Stimulated activated CD4-positive, alpha-beta T cell treated with anti-CD3 and anti-CD28 coated beads, Interleukin-1b, Interleukin-23, amount 100 ng/mL, for 24 hours (primary cell): ENCODE data around the gene EFNA1.

ENCODE experiments used
- DNase-seq, 4 experiments: peaks; one replicate each; pipeline ENCODE4 v3.0.0-alpha.2; 2020; ENCODE audit warnings: low read depth in 4 of 4, low spot score in 1 of 4

EFNA1 gene

DNA sequence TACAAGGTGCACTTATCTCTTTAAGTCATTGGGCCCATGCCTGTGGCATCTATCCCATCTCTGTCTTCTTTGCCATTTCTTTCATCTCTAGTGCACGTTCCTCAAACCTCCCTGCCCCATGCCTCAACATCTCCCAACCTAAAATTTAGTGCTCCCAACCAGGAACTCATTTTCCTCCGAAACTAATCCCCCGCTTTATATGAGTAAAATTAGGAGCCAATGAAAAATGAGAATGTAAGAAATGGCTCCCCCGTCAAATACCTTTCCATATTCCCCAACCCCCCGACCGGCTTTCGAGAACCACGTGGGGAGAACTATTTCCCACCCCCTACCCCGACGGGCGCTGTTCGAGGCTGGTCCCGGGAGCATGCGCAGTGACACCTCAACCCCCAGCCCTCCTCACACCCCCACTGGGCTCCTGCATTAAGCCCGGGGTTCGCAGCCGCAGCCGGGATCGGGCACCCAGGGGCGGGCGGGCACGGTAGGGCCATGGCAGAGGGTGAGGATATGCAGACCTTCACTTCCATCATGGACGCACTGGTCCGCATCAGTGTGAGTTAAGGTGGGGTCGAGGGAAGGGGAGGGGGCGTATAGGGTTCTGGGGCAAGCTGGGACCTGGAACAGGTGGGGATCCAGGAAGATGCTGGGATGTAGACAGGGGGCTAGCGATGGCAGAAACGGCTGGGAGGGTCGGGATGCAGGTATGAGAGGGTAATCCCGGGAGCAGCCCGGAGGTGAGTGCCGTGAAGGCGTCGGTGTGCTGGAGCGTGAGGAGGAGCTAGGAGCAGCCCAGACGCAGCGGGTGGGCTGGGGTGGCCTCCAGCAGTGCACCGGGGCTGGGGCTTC is 46.0 kb downstream of the EFNA1 start, which contains the start of gene TRIM46:
TSS of gene TRIM46 (plus strand) at position 372 of the 846 bp plus-strand sequence. CDS start at position 490, 118 bp downstream.
- peak; percentile 50 to 74 (median 61) for DNase-seq

GRCh38 chr1:155174324-155175280 is 46.9 kb downstream of the EFNA1 start:
- DNase-seq: peak in 1 of 4 experiments; percentile 45

DNA sequence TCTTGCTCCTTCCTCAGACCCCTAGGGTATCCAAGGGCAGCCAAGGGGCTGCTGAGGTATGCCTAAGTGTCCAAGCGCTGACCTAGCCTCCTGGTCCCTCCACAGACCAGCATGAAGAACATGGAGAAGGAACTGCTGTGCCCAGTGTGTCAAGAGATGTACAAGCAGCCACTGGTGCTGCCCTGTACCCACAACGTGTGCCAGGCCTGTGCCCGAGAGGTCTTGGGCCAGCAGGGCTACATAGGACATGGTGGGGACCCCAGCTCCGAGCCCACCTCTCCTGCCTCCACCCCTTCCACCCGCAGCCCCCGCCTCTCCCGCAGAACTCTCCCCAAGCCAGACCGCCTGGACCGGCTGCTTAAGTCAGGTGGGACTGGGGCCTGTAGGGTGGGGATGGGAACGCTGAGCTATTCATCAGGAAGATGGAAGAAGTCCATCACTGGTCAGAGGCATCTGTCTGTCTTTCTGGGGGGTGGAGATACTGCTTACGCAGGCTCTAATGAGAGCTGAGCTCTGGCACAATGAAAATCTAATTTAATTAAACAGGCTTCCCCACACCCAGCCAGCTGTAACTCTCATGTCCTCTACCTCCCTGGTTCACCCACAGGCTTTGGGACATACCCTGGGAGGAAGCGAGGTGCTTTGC is 47.7 kb downstream of the EFNA1 start:
- no peak for DNase-seq

DNA sequence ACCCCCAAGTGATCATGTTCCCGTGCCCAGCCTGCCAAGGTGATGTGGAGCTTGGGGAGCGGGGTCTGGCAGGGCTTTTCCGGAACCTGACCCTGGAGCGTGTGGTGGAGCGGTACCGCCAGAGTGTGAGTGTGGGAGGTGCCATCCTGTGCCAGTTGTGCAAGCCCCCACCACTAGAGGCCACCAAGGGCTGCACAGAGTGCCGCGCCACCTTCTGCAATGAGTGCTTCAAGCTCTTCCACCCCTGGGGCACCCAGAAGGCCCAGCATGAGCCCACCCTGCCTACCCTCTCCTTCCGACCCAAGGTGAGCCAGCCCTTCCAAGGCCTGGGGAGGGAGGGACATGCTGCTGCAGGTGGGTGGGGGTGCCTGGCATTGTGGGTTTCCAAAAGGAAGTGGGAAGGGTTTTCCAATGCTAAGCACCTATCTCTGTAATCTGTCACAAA is 48.3 kb downstream of the EFNA1 start:
- no peak for DNase-seq

GRCh38 chr1:155176544-155177071 is 48.9 kb downstream of the EFNA1 start:
- peak; percentile 76 to 87 (median 80) for DNase-seq

DNA sequence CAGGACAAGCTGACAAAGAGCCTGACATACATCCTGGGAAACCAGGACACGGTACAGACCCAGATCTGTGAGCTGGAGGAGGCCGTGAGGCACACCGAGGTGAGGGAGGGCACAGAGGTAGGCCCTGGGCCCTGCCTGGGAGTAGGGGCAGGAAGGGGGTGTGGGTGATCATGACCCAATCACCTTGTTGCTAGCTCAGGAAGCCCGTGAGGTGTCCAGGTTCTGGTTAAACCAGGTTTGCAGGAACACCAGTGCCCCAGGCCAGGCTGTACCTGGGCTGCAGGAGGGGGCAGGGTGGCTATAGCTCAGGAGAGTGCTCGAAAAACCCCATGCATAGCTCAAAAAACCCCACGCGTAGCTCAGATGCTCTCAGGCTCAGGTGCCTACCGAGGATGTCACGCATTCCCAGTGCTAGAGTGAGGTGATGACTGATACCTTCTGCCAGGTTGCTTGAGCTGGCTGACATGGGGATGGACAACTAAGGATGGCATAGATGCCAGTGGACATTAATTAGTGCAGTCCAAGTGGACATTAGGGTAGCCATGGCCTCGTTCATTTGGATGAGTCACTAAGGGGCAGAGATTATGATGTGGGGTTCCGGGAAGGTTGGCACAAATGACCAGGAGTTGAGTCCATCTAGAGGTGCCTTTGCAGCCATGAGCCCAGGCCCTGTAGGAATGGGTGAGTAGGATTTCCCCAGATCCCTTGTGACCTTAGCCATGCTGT is 49.7 kb downstream of the EFNA1 start:
- no peak for DNase-seq

DNA sequence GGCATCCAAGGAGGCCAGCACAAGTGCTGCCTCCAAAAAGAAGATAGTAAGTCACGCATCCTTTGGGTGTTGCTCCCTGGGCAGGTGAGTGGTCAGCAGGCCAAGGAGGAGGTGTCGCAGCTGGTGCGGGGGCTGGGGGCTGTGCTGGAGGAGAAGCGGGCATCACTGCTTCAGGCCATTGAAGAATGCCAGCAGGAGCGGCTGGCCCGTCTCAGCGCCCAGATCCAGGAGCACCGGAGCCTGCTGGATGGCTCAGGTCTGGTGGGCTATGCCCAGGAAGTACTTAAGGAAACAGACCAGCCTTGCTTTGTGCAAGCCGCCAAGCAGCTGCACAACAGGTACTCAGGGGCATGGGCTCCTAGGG is 50.2 kb downstream of the EFNA1 start:
- no peak for DNase-seq

DNA sequence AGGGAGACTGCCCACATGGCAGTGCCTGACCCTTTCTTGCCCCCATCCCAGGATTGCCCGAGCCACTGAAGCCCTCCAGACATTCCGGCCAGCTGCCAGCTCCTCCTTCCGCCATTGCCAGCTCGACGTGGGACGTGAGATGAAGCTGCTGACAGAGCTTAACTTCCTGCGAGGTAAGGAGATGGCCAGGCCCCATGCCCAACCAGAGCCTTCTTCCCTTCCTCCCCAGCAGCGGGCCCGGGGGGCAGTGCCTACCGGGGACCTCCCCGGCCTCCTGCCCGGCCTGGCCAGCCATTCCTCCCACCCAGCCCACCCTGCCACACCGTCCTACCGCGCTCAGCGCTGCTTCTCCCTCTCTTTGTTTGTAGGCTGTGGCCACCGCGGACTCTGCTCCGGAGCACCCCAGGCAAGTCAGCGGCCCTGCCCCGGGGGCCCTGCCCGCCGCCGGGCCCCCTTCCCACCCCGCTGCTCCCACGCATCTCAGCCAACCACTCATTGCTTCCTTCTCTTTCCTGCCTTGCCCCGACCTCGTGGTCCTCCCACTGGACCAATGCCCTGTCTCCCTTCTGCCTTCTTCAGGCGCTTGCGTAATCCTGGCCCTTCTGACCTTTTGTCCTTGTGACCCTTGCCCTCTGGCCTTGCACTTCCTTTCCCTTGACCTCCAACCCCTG is 50.9 kb downstream of the EFNA1 start:
- no peak for DNase-seq

DNA sequence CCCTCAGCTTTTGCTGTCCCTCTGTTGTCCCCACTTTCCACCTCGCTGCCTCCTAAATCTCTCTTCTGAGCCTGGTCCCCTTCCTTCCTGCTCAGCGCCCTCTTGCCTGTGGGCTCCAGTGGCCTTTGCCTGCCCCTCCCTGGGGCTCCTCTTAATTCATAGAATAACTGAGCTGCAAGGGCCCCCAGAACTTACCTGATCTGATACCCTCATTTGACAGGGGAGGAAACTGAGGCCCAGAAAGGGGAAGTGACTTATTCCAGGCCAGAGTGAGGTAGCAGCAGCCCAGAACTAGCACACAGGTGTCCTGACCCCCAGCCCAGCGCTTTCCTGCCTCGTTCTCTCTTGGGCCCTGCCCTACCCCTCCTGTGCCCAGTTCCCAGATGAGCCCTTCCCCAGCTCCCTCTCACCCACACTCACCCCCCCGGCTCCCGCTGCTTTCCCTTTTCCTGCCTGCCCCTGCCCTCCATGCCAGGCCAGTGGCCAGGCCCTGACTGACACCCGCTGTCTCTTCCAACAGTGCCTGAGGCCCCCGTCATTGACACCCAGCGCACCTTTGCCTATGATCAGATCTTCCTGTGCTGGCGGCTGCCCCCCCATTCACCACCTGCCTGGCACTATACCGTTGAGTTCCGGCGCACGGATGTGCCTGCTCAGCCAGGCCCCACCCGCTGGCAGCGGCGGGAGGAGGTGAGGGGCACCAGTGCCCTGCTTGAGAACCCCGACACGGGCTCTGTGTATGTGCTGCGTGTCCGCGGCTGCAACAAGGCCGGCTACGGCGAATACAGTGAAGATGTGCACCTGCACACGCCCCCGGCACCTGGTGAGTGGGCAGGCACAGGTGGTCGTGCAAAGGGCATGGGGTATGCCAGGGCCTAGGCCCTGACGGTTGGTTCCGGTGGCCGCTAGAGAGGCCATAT is 51.7 kb downstream of the EFNA1 start:
- no peak for DNase-seq

DNA sequence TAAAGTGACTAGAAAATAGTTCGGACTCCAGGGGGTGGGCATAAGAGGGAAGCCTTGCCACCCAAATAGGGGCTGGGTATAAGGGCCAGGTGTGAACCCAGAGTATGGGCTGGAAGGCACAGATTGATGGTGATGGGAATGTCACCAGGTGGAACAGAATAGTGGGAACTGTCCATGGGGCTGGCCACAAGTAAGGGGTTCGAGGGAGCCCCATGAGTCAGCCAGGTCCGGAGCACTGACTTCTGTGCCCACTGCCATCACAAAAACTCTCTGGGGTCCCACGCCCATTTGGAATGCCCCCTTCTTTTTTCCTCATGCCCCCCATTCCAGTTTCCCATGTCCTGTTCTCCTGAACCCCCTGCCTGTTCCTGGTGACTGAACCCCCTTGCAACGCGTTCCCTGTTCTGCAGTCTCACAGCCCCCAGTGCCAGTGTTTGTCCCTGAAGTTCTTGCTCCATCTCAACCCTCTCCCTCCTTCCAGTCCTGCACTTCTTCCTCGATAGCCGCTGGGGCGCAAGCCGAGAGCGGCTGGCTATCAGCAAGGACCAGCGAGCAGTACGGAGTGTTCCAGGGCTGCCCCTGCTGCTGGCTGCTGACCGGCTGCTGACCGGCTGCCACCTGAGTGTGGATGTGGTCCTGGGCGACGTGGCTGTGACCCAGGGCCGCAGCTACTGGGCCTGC is 53.8 kb downstream of the EFNA1 start:
- no peak for DNase-seq

DNA sequence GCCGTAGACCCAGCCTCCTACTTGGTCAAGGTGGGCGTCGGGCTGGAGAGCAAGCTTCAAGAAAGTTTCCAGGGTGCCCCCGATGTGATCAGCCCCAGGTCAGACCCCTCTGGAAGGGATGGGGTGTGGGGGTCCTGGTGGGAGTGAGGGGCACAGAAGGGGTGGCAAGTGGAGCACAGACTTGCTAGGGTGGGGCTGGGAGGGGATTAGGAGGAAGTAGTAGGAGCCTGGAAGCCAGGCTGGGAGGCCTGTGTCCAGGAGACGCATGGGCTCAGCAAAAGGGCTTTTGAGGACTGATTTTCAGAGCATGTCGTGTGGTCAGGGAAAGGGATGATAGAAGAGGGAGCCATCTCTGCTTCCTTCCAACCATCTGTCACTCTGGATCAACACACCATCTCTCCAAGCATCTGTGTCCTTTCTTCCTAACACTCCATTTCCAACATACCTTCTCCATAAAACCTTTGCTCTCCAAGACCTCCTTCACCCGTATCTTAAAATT is 54.4 kb downstream of the EFNA1 start:
- no peak for DNase-seq

DNA sequence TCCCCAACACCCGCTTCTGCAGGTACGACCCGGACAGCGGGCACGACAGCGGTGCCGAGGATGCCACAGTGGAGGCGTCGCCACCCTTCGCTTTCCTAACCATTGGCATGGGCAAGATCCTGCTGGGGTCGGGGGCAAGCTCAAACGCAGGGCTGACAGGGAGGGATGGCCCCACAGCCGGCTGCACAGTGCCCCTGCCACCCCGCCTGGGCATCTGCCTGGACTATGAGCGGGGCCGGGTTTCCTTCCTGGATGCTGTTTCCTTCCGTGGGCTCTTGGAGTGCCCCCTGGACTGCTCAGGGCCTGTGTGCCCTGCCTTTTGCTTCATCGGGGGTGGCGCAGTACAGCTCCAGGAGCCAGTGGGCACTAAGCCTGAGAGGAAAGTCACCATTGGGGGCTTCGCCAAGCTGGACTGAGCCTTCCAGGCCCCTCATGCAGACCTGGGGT is 56.1 kb downstream of the EFNA1 start:
- no peak for DNase-seq

GRCh38 chr1:155184351-155184811 is 56.7 kb downstream of the EFNA1 start:
- no peak for DNase-seq
